HepG2 (cell line): Measurements from ENCODE around the gene SDR39U1. TPM values are rescaled to one million over a fixed set of nuclear protein-coding genes. Genes with fewer than 3 reads are reported as not detected.

Source experiments
- ARID4A ChIP-seq: sonication (generic); formaldehyde crosslinking; IDR thresholded peaks from 2 replicates; pipeline ENCODE4 v1.5.0; 2020; ENCODE audit warnings: mild to moderate bottlenecking, missing genetic modification reagents, borderline replicate concordance
- BCLAF1 ChIP-seq: fragments of 450-650 bp; IDR thresholded peaks from 2 replicates; pipeline ENCODE4 v1.6.1; 2017; ENCODE audit warnings: mild to moderate bottlenecking
- CBFB ChIP-seq: sonication (generic); formaldehyde crosslinking; IDR thresholded peaks from 2 replicates; pipeline ENCODE4 v1.4.0; 2020; ENCODE audit warnings: missing genetic modification reagents
- CREB3 ChIP-seq: sonication (generic); formaldehyde crosslinking; IDR thresholded peaks from 2 replicates; pipeline ENCODE4 v1.5.0; 2020; ENCODE audit warnings: missing genetic modification reagents
- ETV5 ChIP-seq: IDR thresholded peaks from 2 replicates; pipeline ENCODE4 v1.6.1; 2018; ENCODE audit warnings: missing biosample characterization, missing genetic modification reagents, inconsistent platforms, borderline replicate concordance
- FOXA3 ChIP-seq: IDR thresholded peaks from 2 replicates; pipeline ENCODE4 v1.6.1; 2016; ENCODE audit warnings: missing genetic modification reagents, missing compliant biosample characterization
- FOXC1 ChIP-seq: sonication (generic); formaldehyde crosslinking; IDR thresholded peaks from 2 replicates; pipeline ENCODE4 v1.8.0; 2022; ENCODE audit warnings: mild to moderate bottlenecking, missing genetic modification reagents, borderline replicate concordance
- GATA4 ChIP-seq: sonication (generic); IDR thresholded peaks from 2 replicates; pipeline ENCODE4 v1.6.1; 2016; ENCODE audit warnings: antibody characterized with exemption, low read depth, borderline replicate concordance
- HNF4G ChIP-seq, 2 experiments: sonication (generic) in 1 of 2; formaldehyde crosslinking in 1 of 2; IDR thresholded peaks; 2 replicates each; pipeline versions ENCODE4 v1.4.0 to v1.6.1; 2011 to 2020; ENCODE audit warnings: borderline replicate concordance in 2 of 2, low read depth in 2 of 2, mild to moderate bottlenecking in 2 of 2, low read length in 1 of 2, missing genetic modification reagents in 1 of 2, moderate library complexity in 1 of 2
- MNT ChIP-seq: fragments of 450-650 bp; IDR thresholded peaks from 2 replicates; pipeline ENCODE4 v1.6.1; 2016
- SIN3B ChIP-seq: fragments of 150-350 bp; IDR thresholded peaks from 2 replicates; pipeline ENCODE4 v1.6.1; 2014; ENCODE audit warnings: low read length
- SNAI1 ChIP-seq: sonication (generic); formaldehyde crosslinking; IDR thresholded peaks from 2 replicates; pipeline ENCODE4 v1.5.0; 2020; ENCODE audit warnings: mild to moderate bottlenecking, missing genetic modification reagents, borderline replicate concordance
- SOX13 ChIP-seq, 3 experiments: fragments of 450-650 bp in 1 of 3; sonication (generic) in 1 of 3; formaldehyde crosslinking in 1 of 3; IDR thresholded peaks in 2 of 3; conservative IDR thresholded peaks in 1 of 3; 2 replicates each; pipeline versions ENCODE4 v1.5.0 to v1.6.1; 2016 to 2020; ENCODE audit warnings: antibody characterized with exemption in 1 of 3, mild to moderate bottlenecking in 1 of 3, missing compliant biosample characterization in 1 of 3, missing genetic modification reagents in 1 of 3, moderate library complexity in 1 of 3
- TRAFD1 ChIP-seq: sonication (generic); formaldehyde crosslinking; IDR thresholded peaks from 2 replicates; pipeline ENCODE4 v1.5.1; 2020; ENCODE audit warnings: missing genetic modification reagents, mild to moderate bottlenecking, borderline replicate concordance
- ZFP1 ChIP-seq: IDR thresholded peaks from 2 replicates; pipeline ENCODE4 v1.6.1; 2016
- ZNF292 ChIP-seq: sonication (generic); formaldehyde crosslinking; IDR thresholded peaks from 2 replicates; pipeline ENCODE4 v1.8.1; 2022; ENCODE audit warnings: mild to moderate bottlenecking, low read depth, missing genetic modification reagents, borderline replicate concordance
- polyA plus RNA-seq, 8 experiments: library from polyadenylated mRNA; depleted of rRNA in 3 of 8; stranded (reverse) in 7 of 8; unstranded in 1 of 8; fragments of >200 nt; fragmentation: Illumina TruSeq in 4 of 8; extraction: Trizol in 4 of 8; gene quantifications; 2 replicates each; pipeline versions ENCODE4 v1.2.1 to v1.2.3, GENCODE V29; 2011 to 2016; ENCODE audit warnings: low read depth in 4 of 8, missing spikeins in 1 of 8, mixed read lengths in 1 of 8; ENCODE audit not compliant: insufficient read depth in 1 of 8
- total RNA-seq, 5 experiments: library from RNA; depleted of rRNA; stranded (reverse); fragments of >200 nt; fragmentation: Illumina TruSeq; extraction: Trizol; gene quantifications; 2 replicates each; pipeline ENCODE4 v1.2.3, GENCODE V29; 2016; ENCODE audit warnings: low read depth in 1 of 5

Gene SDR39U1
- total and polyA plus RNA-seq, 2 of the 13 experiments (the other 11 are each of a cell fraction or from before 2014, with no cell fraction given), result 34.4 to 129 TPM

- no peak for TF ChIP-seq CREB3 (CRISPR knock-in tag)
- TF ChIP-seq ARID4A (CRISPR knock-in tag), result peak; percentile 40
- TF ChIP-seq HNF4G (IDR thresholded peaks at IDR 0.05; ENCODE audit: borderline replicate concordance, low read depth, low read length), result peak; percentile 54; the same call in 1 of the 2 replicates
- peak; percentile 17; the same call in 1 of the 2 replicates for TF ChIP-seq HNF4G (CRISPR knock-in tag; IDR thresholded peaks at IDR 0.05; ENCODE audit: borderline replicate concordance, low read depth)
- TF ChIP-seq MNT, result no peak
- peak; percentile 74; the same call in 1 of the 2 replicates for TF ChIP-seq ETV5 (CRISPR knock-in tag)
- TF ChIP-seq CBFB (CRISPR knock-in tag), result 0 out of 2 replicates have a peak, but pooled peaks have one; percentile 7
- TF ChIP-seq SOX13 (IDR thresholded peaks at IDR 0.05), result 0 out of 2 replicates have a peak, but pooled peaks have one; percentile 0
- TF ChIP-seq SOX13 (CRISPR knock-in tag; conservative IDR thresholded peaks at IDR 0.05 in 1 of 2, IDR thresholded peaks at IDR 0.05 in 1 of 2), result no peak
- TF ChIP-seq ZFP1 (CRISPR knock-in tag), result no peak
- peak; percentile 34; the same call in 1 of the 2 replicates for TF ChIP-seq SNAI1
- peak; percentile 66 for TF ChIP-seq FOXC1
- TF ChIP-seq TRAFD1, result 0 out of 2 replicates have a peak, but pooled peaks have one; percentile 72
- TF ChIP-seq FOXA3 (CRISPR knock-in tag), result peak; percentile 78; the same call in 1 of the 2 replicates
- no peak for TF ChIP-seq GATA4
- no peak for TF ChIP-seq ZNF292 (CRISPR knock-in tag)
- TF ChIP-seq BCLAF1, result no peak
- peak; percentile 35; the same call in 1 of the 2 replicates for TF ChIP-seq SIN3B
These were observed 12.4 kb downstream of the SDR39U1 start (continued) for GRCh38 chr14:24430143-24430681.
